Kidney (tissue), 14 donors: ENCODE data around the gene AOPEP. TPM values are rescaled to one million over a fixed set of nuclear protein-coding genes. Genes with fewer than 3 reads are reported as not detected.

Experiments
- DNase-seq, 5 donors: peaks; one replicate each; pipeline ENCODE4 v3.0.0-alpha.2; 2013 to 2020
- FAIRE-seq: peaks from 2 replicates; lab custom pipeline; 2012; peaks lifted over from hg19 to GRCh38; lab: Jason Lieb, UNC
- H3K27ac ChIP-seq, 2 donors: one replicate each; pipeline ENCODE4 v1.7.0; 2013; ENCODE audit warnings: low read depth in 2 of 2, low read length in 2 of 2, inconsistent platforms in 1 of 2
- H3K27me3 ChIP-seq: one replicate; pipeline ENCODE4 v1.7.1; 2013; ENCODE audit warnings: low read length, inconsistent platforms; ENCODE audit not compliant: control insufficient read depth, insufficient read depth
- H3K36me3 ChIP-seq, 3 donors: one replicate each; pipeline versions ENCODE4 v1.7.0 to v1.7.1; 2013; ENCODE audit warnings: low read length in 3 of 3, control low read depth in 1 of 3, inconsistent platforms in 1 of 3; ENCODE audit not compliant: insufficient read depth in 3 of 3, control insufficient read depth in 2 of 3
- H3K4me1 ChIP-seq, 3 donors: one replicate each; pipeline versions ENCODE4 v1.7.0 to v1.7.1; 2013; ENCODE audit warnings: low read length in 3 of 3, inconsistent platforms in 1 of 3, low read depth in 1 of 3; ENCODE audit not compliant: control insufficient read depth in 2 of 3, insufficient read depth in 2 of 3
- H3K4me3 ChIP-seq, 3 donors: one replicate each; pipeline versions ENCODE4 v1.7.0 to v1.8.1; 2013; ENCODE audit warnings: low read length in 3 of 3, control low read depth in 1 of 3, inconsistent platforms in 1 of 3
- H3K9ac ChIP-seq, 3 donors: one replicate each; pipeline versions ENCODE4 v1.7.0 to v1.7.1; 2013; ENCODE audit warnings: low read length in 3 of 3, control low read depth in 1 of 3, inconsistent platforms in 1 of 3
- H3K9me3 ChIP-seq, 3 donors: one replicate each; pipeline versions ENCODE4 v1.7.0 to v1.7.1; 2013; ENCODE audit warnings: low read length in 3 of 3, control low read depth in 1 of 3, inconsistent platforms in 1 of 3; ENCODE audit not compliant: control insufficient read depth in 2 of 3, insufficient read depth in 1 of 3
- CTCF ChIP-seq: IDR thresholded peaks from 3 replicates; pipeline ENCODE4 v1.5.1; 2012; ENCODE audit warnings: mild to moderate bottlenecking, moderate library complexity, borderline replicate concordance; ENCODE audit not compliant: insufficient read depth; ENCODE audit errors: extremely low read depth
- intact Hi-C: fragments of 100-400 bp; cut with DNase I; formaldehyde crosslinking; loops from one replicate; pipeline ENCODE4 v1.11.1; 2022
- polyA plus RNA-seq: library from polyadenylated mRNA; stranded (reverse); fragments of 350-450 nt; fragmentation: Illumina TruSeq; extraction: RNeasy Lipid Tissue Mini Kit (QIAGEN cat#74804); gene quantifications from one replicate; pipeline ENCODE4 v1.2.3, GENCODE V29; 2014; ENCODE audit warnings: low read depth, low replicate concordance; ENCODE audit not compliant: insufficient read depth
- total RNA-seq: library from RNA; stranded (reverse); fragmentation: NEBNext Ultra II Directional; extraction: Animal tissue kit (Norgen Biotek cat#: 25700); gene quantifications from one replicate; pipeline ENCODE4 v1.2.1, GENCODE V29; 2021
- donor health status: control.
- donor health status: control.
- donor health status: control.
- donor health status: control.
- donor health status: control.
- donor health status: DM: yes; HTN: yes; CAD: no.
- donor health status: Normal renal cell carcinoma (clear cell type).

The AOPEP gene
- total and polyA plus RNA-seq, 2 donors from 2014 or later = 52.2 to 119 TPM

DNA sequence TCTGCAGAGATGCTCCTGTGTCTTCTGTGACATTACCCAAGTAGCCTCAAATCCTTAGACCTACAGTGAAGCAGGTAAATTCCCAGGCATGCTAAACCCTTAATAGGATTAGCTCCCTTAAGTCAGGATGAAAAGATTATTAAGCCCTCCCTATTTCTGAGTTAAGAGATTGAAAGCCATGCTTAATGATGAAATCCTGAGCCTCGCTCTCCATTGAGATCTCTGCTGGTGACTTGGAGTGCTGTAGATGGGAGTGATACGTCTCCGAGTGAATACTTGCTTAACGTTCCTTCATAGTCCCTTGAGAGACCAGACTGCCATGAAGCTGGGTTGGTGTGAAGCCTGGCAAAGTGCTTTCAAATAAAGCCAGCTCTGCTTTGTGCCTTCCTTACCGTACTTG lies 34.2 kb downstream of the AOPEP start:
- Histone ChIP-seq H3K4me3 (no peak overlapping the region), H3K9me3 (no peaks in the 10 kb centered on the region), H3K4me1 (no peaks in the 10 kb centered on the region), H3K27ac (no peak overlapping the region), H3K9ac (no peak overlapping the region), H3K27me3 (no peaks in the 10 kb centered on the region), H3K36me3 (peaks cover 0 to 14% (median 7%) of the 10 kb centered on the region in 3 donors)
- TF ChIP-seq CTCF = no peak
- FAIRE-seq = no peak
- no peak for DNase-seq
- intact Hi-C loops = no loop called here

DNA sequence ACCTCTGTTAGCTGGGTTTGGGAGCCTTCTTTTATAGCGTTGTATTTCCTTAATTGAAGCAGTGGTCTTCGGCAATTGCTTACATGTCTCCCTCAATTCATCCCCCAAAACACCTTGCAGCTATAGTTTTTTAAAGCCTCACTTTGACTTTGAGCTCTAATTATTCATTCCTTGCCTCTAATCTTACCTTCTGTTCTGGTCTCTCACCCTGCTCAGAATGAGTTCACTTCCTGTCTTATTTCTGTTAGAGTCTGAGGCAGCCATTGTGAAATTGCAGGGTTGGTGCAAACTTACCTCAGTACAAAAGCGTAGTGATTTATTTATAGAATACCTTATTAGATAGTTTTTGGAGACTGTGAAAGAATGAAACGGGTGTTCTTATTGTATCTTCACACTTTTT lies 35.0 kb downstream of the AOPEP start:
- FAIRE-seq = no peak

DNA sequence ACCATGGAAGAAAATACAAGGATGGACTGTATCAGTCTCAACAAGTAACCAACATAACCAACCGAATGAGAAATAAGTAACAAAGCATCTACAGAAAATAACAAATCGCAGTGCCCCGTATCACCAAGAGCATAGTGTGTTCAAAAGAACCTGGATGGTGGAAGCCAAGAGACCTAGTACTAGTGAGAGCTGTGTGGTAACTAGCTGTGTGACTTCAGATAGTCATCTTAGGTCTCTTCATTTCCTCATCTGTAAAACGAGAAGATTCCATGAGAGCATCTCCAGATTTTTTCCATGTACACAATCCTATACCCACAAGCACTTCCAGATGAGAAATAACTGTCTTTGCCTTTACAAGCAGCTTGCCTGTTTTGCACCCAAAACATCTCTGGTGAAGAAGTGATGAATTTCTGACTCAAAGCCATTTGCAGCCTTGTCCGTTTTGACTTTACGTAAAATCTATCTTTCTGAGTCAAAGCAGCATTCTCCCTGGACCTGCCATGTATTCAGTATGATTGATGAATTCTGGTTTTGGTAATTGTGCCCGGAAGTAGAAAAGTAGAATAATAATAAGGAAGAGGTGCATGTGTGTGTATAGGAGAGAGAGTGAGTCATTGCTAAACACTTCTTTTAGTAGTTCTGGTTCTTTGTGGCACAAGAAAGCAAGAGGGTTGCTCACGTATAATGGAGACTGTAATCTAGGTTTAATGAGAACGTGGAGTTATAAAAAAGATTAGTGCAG lies 41.0 kb downstream of the AOPEP start:
- intact Hi-C loops = no loop called here
- Histone ChIP-seq H3K36me3 (peaks cover 0 to 2% (median 0%) of the 10 kb centered on the region in 3 donors), H3K9me3 (no peaks in the 10 kb centered on the region), H3K4me1 (no peaks in the 10 kb centered on the region), H3K27ac (no peak overlapping the region), H3K9ac (no peak overlapping the region), H3K27me3 (no peaks in the 10 kb centered on the region), H3K4me3 (no peak overlapping the region)
- DNase-seq = no peak
- FAIRE-seq = no peak
- no peak for TF ChIP-seq CTCF

More for the DNA sequence above, 35.0 kb downstream of the AOPEP start:
- no peak overlapping the region for H3K27ac ChIP-seq
- no peak for DNase-seq
- no peaks in the 10 kb centered on the region for H3K9me3 ChIP-seq
- H3K36me3 ChIP-seq = peaks cover 0 to 14% (median 7%) of the 10 kb centered on the region in 3 donors
- no peak overlapping the region for H3K4me3 ChIP-seq
- intact Hi-C loops = no loop called here
- no peaks in the 10 kb centered on the region for H3K4me1 ChIP-seq
- H3K9ac ChIP-seq = no peak overlapping the region
- H3K27me3 ChIP-seq = no peaks in the 10 kb centered on the region
- no peak for TF ChIP-seq CTCF
